HG03196 (cell line): ENCODE measurements around the gene KDM5B.
"Not testable (repeated sequence)": the region's sequence is repeated elsewhere in the genome, so short reads cannot be mapped to it uniquely, and the experiment has no call there.

Experiments used
- ATAC-seq: cut with Tn5 transposase; IDR thresholded peaks from one replicate; pipeline ENCODE4 v1.9.1; 2021; ENCODE audit not compliant: unreplicated experiment

KDM5B gene

GRCh38 chr1:202794051-202794740, 14.0 kb downstream of the KDM5B start:
- ATAC-seq: no peak

DNA sequence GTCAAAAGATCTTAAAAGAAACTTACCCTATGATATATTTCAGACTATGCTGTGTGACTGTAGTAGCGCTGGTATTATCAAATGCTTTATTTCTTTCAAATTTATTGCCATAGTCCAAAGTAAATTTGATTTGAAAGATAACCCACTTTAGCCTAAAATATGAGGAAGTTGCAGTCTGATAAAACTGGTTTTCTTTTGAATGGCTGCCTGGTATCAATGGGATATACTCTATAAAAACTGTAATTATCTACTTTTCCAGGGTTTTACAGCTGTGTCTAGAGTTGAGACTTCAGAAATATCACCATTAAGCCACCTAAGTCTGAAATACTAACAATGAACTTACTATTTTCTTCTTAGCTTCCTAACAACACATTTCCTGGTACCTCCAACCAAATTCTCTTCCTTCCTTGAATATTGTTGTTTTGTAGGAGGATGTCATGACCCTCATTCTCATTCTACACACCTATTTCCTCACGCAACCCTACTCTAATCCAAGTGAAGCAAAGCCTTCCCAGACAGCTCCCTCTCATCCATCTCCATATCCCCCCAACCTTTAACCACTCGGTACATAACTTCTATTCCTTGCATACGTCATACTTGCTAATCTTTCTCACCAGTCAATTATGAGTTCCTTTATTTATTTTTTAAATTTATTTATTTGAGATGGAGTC, 17.0 kb downstream of the KDM5B start:
- no peak for ATAC-seq

GRCh38 chr1:202788800-202789199, 19.4 kb downstream of the KDM5B start:
- ATAC-seq: no peak

GRCh38 chr1:202786804-202787203, 21.4 kb downstream of the KDM5B start:
- no peak for ATAC-seq

- ATAC-seq: no peak
Measured at GRCh38 chr1:202781180-202781579, 27.0 kb downstream of the KDM5B start.

GRCh38 chr1:202770135-202770534, 38.1 kb downstream of the KDM5B start:
- ATAC-seq: no peak

DNA sequence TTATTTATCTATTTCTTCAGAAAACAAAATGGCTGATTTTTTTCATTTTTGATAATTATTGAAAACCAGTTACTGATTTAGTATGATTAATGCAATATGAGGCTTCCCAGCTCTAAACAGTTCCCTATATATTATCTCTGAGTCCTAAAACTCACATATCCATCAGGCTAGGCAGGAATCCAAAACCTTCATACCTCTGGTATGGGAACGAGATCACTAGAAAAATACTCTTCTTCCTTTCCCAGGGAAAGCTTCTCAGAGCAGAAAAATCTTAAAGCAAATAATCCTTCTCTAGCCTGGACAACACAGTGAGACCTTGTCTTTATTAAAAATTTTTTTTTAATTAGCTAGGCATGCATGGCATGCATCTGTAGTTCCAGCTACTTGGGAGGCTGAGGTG, 42.5 kb downstream of the KDM5B start:
- no peak for ATAC-seq

GRCh38 chr1:202762019-202762418, 46.2 kb downstream of the KDM5B start:
- no peak for ATAC-seq

DNA sequence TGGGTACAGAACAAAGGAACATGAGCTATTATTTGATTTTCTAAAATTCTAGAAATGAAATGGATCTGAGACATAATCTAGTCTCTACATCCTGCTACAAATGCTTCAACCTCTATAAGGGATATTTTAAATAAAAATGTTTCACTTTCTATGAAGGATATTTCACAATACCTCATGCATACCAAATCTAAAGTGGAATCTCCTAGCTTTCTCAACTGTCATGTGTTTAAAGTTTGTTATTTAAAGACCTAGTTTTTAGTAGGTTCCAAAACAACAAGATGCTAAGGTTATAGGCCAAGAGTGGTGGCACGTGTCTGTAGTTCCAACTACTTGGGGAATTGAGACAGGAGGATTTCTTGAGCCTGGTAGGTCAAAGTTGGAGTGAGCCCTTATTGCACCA, 47.6 kb downstream of the KDM5B start:
- ATAC-seq: no peak

GRCh38 chr1:202756391-202756790, 51.8 kb downstream of the KDM5B start:
- no peak for ATAC-seq

GRCh38 chr1:202754293-202754692, 53.9 kb downstream of the KDM5B start:
- ATAC-seq: no peak

GRCh38 chr1:202752774-202753173, 55.4 kb downstream of the KDM5B start:
- no peak for ATAC-seq

GRCh38 chr1:202750761-202751160, 57.5 kb downstream of the KDM5B start:
- no peak for ATAC-seq

- ATAC-seq: no peak
Measured at GRCh38 chr1:202750024-202750423, 58.2 kb downstream of the KDM5B start.

GRCh38 chr1:202745323-202745888, 62.8 kb downstream of the KDM5B start:
- no peak for ATAC-seq

GRCh38 chr1:202744770-202745169, 63.5 kb downstream of the KDM5B start:
- ATAC-seq: not testable (repeated sequence)

DNA sequence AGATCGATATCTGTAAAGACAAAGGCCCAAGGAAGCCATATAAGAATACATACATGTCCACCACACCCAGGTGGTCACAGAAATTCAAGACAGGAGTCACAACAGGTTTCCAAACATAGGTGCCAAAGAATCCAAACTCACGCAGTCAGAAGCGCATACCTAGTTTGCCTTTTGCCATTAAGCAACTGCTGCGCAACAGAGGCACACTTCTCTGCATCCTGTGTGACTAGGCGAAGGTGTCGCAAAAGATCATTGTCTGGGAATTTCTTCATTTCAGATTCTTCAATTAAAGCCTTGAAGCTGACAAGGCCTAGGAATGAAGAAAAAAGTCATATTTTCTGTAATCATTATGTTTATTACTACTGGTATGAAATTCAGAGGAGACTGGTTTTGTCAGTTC, 65.7 kb downstream of the KDM5B start:
- no peak for ATAC-seq

DNA sequence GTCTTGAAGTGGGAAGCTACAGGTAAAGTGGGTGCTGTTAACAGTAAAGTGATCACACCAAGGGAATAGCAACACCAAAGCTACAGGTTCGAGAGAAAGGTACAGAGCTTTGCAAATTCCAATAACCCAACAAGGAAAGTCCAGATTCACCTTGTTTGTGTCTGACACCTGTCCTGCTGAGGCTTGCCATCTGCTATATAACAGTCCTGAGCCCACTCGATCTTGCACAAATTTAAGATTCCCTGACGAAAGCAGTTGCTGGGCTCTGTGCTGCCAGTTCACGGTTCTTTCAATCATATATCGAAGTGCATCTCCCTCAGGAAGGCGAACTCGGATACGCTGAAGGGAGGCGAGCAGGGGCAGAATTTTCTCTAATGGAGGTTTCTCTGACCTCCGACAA, 75.0 kb downstream of the KDM5B start:
- no peak for ATAC-seq

DNA sequence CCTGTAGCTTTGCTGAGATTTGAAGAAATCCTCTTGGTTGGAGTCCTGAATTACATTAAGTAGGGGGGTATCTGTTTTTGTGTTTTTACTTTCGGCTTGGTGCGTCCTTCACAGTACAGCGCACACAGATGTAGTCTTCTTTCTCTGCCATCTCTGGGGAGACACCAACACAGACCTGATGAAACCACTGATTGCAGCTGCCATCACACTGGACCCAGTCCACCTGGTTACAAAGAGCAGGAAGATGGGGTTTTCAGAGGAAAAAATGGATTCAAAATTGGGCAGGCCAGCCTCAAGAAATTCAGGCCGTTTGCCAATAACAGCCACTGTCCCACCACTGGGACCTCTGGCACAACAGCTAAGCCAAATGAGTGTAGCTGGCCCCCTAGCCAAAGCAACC, 79.3 kb downstream of the KDM5B start:
- ATAC-seq: no peak

DNA sequence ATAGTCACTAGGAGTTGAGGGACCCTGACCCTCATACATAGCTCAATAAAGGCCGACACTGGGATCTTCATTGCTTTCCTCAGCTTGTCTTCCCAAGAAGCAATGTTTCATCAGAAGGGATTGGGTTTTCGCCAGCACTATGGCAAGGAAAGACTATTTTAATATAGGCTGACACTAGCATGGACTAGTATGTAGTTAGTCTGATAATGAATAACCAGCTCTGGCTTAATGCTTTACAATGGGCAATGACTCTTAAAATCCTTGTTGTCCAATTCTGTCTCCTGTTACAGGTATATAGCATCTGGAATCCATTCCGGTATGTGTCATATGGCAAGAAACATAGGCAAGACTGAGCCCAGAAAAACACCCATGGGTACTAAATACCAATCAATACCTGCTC, 82.7 kb downstream of the KDM5B start:
- no peak for ATAC-seq

DNA sequence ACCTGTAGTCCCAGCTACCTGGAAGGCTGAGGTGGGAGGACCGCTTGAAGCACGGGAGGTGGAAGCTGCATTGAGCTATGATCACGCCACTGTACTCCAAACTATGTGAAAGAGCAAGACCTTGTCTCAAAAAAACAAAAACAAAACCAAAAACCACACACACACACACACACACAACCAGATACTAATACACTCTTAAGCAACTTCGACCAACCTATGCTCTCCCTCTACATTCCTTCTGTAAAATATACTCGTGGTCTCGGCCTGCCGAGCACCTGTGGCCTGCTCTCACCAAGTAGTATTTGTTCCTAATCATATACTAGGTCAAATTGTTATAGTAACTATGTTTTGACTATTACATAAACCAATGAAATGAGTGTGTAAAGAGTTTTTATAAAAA, 84.5 kb downstream of the KDM5B start:
- no peak for ATAC-seq

DNA sequence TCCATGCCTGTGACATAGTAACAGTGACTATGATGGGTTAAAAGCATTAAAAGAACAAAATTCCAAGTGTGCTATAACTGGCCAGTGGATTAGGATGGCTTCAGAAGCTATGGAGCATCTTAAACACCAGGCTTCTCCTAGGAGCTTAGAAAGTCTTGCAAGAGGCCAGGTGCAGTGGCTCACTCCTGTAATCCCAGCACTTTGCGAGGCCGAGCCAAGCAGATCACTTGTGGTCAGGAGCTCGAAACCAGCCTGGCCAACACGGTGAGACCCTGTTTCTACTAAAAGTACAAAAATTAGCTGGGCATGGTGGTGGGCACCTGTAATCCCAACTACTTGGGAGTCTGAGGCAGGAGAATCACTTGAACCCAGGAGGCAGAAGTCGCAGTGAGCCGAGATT, 85.2 kb downstream of the KDM5B start:
- ATAC-seq: not testable (repeated sequence)
